Kidney capillary endothelial cell (primary cell): ENCODE data around the gene PTPRD.

Experiments
- DNase-seq: peaks from one replicate; pipeline ENCODE4 v3.0.0-alpha.2; 2018; ENCODE audit warnings: low spot score

Gene PTPRD

GRCh38 chr9:8329561-8330283 lies 2283.1 kb downstream of the PTPRD start:
- no peak for DNase-seq

DNA sequence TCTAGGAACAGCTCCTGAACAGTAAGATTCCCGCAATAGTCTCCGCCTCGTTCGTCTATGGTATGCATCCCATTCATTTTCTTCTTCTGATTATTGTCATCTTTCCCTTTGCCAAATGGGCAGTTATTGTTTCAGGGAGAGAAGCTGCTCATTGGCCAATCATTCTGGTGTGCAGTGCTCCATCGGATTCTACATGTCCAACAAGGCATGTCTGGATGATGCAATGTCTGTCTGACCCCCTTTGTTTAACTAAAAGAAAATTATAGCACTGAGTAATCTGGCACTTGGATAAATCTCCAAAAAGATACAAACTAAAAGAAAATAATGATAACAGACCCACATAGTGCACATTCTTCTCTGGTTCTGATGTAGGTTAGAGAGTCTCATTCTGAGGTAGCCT lies 2297.6 kb downstream of the PTPRD start:
- no peak for DNase-seq

DNA sequence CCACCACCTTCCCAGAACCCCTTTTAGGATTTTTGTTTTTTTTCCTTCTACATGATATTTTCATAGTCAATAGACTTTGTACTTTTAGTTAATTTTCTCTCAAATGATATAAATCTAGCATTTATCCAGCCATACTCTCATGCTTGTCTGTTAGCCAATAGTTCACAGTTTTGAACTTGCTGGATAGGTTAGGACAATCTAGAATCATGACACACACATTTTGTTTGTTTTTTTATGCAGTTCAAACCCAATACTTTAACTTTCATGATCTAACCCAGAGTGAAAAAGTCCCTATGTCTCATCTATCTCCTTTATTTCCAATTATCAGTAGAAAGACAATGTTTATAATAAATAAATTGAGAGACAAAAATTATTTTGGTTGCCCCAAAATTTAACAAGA lies 2303.5 kb downstream of the PTPRD start:
- no peak for DNase-seq

DNA sequence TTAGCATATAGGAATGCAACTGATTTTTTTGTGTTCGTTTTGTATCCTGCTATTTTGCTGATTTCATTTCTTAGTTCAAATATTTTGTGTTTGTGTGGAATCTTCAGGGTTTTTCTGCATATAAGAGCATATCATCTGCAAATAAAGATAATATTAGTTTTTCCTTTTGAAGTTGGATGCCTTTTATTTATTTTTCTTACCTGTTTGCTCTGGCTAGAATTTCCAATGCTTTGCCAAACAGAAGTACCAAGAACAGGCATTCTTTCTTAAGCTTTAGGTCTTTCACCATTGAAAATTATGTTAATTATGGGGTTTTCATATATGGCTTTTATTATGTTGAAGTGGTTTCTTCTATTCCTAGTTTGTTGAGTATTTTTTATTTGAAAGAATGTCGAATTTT lies 2308.1 kb downstream of the PTPRD start:
- DNase-seq, result no peak

GRCh38 chr9:8301296-8301695 lies 2311.5 kb downstream of the PTPRD start:
- no peak for DNase-seq

- DNase-seq, result no peak
Measured at GRCh38 chr9:8297047-8297446, 2315.8 kb downstream of the PTPRD start.

DNA sequence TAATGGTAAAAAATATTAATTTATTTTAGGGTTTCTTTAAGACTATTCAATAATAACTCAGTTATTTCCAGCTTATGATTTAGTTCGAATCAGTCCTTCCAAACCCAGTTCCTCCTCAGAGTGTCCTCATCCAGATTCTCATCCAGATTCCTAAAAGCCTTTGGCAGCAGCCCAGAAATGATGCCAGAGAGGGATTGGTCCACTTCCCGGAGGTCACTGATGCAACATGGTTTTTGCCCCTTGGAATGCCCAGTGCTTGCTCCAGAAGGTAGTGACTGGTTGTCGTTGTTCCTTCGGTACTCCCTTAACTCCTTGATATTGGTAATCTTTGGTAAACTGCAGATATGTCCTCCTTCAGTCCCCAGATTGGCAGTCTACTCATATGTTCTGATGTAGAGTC lies 2320.1 kb downstream of the PTPRD start:
- no peak for DNase-seq

GRCh38 chr9:8289681-8290080 lies 2323.1 kb downstream of the PTPRD start:
- DNase-seq, result no peak

GRCh38 chr9:8287970-8288369 lies 2324.8 kb downstream of the PTPRD start:
- no peak for DNase-seq

DNA sequence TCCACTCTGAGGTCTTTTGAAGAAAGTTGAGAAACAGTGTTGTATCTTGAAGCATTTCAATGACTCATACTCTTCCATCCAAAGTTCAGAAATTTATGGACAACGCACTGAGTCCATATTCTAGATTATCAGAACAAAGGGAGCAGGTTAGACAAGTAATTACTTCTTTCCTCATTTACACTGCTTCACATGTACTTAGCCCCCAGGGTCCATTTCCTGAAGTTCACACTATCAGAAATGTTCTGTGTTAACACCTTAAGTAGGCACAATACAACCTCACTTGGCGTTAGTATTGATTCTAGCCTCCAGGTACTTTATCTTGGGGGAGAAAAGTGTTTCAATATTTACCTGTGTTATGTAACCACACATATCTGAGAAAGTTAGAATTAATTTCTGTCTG lies 2325.3 kb downstream of the PTPRD start:
- DNase-seq, result no peak

DNA sequence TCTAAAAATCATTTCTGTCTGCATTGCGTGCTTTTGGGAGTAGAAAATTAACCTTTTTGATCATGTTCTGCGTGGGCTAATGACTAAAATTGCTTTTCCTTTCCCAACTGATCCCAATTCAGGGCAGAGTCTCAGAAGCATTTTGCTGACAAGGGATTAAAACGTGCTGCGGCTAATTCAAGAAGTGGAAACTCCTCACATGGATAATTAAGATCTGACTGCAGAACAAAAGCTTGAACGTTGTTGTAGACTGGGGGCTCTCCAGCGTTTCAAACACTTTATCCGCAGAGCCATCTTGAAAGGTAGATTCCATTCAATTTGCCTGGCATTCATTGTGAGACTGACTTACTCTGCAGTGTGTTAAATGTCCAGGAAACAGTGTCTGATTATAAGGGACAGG lies 2327.9 kb downstream of the PTPRD start:
- no peak for DNase-seq

DNA sequence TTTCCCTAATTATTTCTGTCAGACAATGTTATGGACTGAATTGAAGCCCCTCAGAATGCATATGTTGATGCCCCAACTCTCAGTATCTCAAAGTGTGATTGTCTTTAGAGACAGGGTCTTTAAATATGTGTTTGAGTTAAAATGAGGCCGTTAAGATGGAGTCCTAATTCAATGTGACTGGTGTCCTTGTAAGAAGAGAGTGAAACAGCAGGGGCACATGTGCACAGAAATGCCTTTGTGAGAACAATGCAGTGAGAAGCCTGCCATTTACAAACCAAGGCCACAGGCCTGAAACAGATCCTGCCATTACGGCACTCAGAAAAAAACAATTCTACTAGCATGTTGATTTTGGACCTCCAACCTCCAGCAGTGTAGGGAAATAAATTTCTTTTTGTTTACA lies 2330.3 kb downstream of the PTPRD start:
- DNase-seq, result no peak

GRCh38 chr9:8280811-8281210 lies 2332.0 kb downstream of the PTPRD start:
- DNase-seq, result no peak

- no peak for DNase-seq
Measured at GRCh38 chr9:8278048-8278447, 2334.8 kb downstream of the PTPRD start.

- DNase-seq, result no peak
Measured at GRCh38 chr9:8270235-8270634, 2342.6 kb downstream of the PTPRD start.

GRCh38 chr9:8268881-8269280 lies 2343.9 kb downstream of the PTPRD start:
- no peak for DNase-seq

DNA sequence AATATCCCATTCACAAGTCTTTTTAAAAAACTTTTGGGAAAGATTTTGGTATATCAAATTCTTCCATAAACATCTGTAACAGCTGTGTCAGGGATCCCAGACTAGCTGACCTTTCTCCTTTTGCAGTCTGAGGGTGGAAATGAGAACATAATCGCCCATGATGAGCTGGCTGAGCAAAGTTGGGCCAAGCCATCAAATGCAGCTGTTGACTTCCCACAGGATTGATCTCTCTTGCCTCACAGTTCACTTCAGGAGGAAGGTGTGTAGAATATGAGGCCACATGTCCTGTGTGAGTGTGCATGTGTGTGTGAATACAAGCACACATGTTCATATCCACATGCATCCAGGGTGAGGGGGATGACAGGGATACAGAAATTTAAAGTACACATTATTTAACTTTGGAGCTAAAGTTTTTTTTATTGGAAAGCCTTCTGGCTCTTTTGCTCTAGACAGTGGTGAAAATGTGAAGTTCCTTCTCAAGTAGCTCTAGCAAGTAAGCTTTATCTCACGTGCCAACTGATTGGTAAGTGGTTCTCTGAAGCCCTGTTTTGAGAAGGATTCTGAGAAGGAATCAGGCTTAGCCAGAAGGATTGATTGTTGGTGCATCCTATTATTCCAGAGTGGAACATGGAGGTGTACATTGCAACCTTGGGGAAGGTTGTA lies 2344.5 kb downstream of the PTPRD start:
- DNase-seq, result no peak

DNA sequence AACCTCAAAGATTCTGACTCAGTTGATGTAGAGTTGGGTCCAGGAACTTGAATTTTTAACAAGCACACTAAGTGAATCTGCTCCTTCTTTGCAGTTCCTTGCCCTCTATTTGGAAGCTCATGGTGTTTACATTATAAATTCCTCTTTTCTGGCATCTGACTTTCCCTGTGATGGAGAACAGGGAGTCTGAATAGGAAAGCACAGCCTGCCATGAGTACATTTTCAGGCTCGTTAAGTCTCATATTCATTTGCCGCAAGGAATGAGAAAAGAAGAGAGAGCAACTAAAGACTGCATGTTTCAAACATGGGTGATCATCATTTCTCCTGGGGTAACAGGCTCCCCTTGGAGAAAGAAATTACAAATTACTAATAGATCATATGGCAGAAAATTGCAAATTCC lies 2345.2 kb downstream of the PTPRD start:
- no peak for DNase-seq

DNA sequence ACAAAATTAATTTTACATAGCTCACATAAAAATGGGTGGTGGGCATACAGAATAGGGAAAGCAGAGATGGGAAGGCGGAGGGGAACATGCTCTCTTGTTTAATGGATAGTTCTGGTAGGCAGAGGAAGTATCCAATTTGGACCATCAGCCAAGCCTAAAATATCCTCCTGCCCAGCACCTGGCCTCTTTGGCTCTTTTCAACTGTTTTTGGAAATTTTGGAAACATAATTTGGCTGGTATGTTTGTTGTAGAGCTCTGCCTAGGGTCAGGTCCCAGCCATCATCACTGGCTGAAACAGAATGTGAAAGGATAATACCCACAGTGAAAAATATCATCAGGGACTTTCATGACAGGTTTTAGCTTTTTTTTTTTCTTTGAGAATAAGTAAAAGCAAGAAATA lies 2345.9 kb downstream of the PTPRD start:
- DNase-seq, result no peak

DNA sequence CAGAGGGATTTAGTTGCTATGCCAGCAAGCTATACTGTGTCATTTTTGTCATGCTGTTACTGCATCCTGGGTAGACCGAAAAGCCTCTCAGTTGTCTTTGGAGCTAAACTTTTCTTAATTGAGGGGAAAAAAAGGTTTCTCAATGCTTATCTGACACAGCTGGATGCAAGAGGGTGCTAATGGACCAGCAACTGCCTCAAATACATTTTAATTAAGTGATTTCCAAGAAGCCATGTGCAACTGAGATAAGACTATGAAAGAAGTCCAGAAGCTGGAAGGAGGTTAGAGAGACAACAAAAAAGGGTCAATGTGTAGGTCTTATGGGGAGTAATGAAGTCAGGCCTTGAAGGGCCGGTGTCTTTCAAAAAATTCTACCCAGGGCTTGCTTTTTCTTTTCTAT lies 2347.5 kb downstream of the PTPRD start:
- no peak for DNase-seq
